Measurements from ENCODE around the gene NTN1. TPM values are rescaled to one million over a fixed set of nuclear protein-coding genes. Genes with fewer than 3 reads are reported as not detected.
A peak's percentile ranks its signal among the peaks of the same experiment; 100 is the strongest.

Gene NTN1
- total RNA-seq, 1 donor from 2014 or later: 1.1 TPM

DNA sequence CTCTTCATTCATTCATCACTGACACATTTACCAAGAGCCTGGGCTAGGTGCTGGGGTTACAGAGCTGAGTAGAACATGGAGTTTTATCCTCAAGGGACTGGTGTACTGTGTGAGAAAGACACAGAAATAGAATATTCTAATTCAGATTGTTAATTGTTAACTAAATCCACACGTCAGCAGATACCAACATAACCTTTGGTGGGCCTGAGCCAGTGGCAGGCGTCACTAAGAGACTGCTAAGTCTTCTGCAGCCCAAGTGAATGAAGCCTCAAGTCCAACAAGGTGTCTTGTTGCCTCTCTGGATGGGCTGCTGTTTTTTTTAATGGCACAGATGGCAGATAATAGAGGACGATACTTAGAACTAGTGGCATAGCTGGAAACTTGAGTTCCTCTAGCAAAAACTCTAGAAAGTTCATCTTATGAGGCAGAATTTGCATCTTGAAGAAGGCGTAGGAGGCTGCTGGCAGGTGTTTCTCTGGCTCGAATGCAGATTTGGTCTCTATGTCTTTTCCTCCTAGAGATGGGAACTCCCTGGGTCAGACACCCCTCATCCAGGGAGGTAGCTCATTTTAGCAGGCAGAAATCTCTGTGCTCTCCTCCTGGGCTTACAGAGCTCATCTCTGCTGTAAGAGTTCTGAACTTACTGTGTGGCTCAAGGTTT is 179.5 kb downstream of the NTN1 start:
- H3K4me1 Mint-ChIP-seq: peaks cover 51% of the 10 kb centered on the region
- no peaks in the 10 kb centered on the region for H3K9me3 Mint-ChIP-seq
- H3K27ac Mint-ChIP-seq: peak overlapping the region; percentile 85
- H3K27me3 Mint-ChIP-seq: no peaks in the 10 kb centered on the region
- intact Hi-C loops (cut with micrococcal nuclease): loop anchor here (5.0 kb wide), 1 partner anchor 36 kb away; no protein-coding TSS in a partner anchor
- CTCF ChIA-PET: interaction anchor here (0.6 kb wide), 1 partner anchor 82 kb away, joined by 3 read pairs; no protein-coding TSS in a partner anchor
- TF ChIP-seq, protein P1, sequence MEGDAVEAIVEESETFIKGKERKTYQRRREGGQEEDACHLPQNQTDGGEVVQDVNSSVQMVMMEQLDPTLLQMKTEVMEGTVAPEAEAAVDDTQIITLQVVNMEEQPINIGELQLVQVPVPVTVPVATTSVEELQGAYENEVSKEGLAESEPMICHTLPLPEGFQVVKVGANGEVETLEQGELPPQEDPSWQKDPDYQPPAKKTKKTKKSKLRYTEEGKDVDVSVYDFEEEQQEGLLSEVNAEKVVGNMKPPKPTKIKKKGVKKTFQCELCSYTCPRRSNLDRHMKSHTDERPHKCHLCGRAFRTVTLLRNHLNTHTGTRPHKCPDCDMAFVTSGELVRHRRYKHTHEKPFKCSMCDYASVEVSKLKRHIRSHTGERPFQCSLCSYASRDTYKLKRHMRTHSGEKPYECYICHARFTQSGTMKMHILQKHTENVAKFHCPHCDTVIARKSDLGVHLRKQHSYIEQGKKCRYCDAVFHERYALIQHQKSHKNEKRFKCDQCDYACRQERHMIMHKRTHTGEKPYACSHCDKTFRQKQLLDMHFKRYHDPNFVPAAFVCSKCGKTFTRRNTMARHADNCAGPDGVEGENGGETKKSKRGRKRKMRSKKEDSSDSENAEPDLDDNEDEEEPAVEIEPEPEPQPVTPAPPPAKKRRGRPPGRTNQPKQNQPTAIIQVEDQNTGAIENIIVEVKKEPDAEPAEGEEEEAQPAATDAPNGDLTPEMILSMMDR (IDR thresholded peaks at IDR 0.05): no peak
- peak; percentile 82 for ATAC-seq (ENCODE audit: low read depth)
- no peaks in the 10 kb centered on the region for H3K36me3 Mint-ChIP-seq (ENCODE audit: low read depth)
- no peak for DNase-seq
- POLR2A ChIA-PET: interaction anchor here (0.5 to 0.6 kb wide), 2 partner anchors 34 to 762 kb away, joined by 4 to 14 read pairs; no protein-coding TSS in a partner anchor
- peak overlapping the region; percentile 24 for H3K4me3 Mint-ChIP-seq

DNA sequence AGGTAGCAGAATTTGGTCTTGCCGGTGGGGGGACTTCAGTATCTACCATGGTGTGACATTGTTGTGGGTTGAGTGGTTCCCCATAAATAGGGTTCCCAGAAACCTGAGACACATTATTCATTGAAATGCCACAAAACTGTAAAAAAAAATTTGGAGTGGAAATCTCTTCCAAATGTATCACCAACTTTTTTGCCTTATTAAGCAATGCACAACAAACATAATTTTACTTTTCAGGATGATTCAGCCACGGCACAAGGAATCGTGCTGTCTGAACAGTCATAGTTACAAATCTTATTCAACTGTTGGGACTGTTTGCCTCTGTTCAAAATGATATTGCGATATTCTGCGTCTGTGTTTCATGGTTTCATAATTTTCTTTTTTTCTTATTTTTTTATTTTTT is 181.2 kb downstream of the NTN1 start:
- H3K9me3 Mint-ChIP-seq: no peaks in the 10 kb centered on the region
- intact Hi-C loops (cut with micrococcal nuclease): loop anchor here (5.0 kb wide), 1 partner anchor 35 kb away; no protein-coding TSS in a partner anchor
- CTCF ChIA-PET: no interaction called here
- no peaks in the 10 kb centered on the region for H3K27me3 Mint-ChIP-seq
- POLR2A ChIA-PET: no interaction called here
- ATAC-seq (ENCODE audit: low read depth) (no peak), DNase-seq (no peak)
- no peak overlapping the region for H3K4me3 Mint-ChIP-seq
- no peaks in the 10 kb centered on the region for H3K36me3 Mint-ChIP-seq (ENCODE audit: low read depth)
- TF ChIP-seq, protein P1 (IDR thresholded peaks at IDR 0.05): no peak
- no peak overlapping the region for H3K27ac Mint-ChIP-seq
- H3K4me1 Mint-ChIP-seq: peaks cover 53% of the 10 kb centered on the region

DNA sequence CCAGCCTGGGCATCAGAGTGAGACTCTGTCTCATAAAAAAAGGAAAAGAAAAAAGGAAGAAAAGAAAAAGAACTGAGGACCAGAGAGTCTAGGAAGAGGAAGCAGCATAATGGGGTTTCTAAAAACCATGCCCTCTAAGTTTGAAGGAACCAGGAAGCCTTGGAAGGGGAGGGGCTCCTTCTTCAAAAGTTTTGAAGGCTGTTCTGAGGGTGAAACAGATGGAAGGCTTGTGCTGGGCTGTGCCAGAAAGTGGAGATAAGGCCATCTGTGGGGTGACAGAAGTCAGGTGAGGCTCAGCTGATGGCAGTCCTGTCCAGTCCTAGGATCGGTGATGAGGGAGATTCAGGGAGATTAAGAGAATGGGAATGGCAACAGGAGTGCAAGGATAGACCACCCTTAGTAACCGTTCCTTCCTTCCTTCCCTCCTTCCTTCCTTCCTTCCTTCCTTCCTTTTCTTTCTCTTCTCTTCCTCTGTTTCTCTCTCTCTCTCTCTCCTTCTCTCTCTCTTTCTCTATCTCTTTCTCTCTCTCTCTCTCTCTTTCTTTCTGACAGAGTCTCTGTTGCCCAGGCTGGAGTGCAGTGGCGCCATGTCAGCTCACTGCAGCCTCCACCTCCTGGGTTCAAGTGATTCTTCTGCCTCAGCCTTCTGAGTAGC is 182.6 kb downstream of the NTN1 start:
- peak overlapping the region; percentile 59 for H3K27ac Mint-ChIP-seq

DNA sequence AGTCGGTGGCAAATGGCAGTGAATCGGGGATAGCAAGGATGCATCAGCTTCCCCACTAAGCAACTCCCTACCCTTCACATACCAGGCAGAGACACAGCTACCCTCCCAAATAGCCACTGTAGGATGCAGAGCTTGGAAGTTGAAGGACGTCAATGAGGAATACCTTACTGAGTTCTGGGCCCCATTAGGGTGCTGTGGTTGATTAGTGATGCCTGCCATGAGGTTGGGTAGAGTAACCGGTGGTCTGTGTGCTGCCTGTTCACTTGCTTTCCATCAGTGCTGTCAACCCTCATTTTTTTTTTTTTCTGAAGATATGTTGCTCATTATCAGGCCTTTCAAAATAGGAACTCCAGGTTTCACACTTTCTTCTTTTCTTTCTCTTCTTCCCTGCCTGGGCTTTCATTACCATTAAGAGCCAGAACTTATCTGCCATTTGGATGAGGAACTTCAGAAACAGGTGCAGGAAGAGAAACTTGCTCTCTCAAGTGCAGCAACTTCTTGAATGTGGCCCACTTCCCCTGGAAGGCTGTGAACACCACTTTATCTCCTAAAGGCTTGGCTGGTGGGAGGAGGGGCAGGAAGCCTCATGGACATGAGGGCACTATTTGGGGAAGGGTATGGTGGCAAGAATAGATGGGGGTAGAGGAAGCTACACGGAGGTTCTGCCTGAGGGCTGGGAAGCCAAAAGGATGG is 183.5 kb downstream of the NTN1 start:
- H3K36me3 Mint-ChIP-seq (ENCODE audit: low read depth): no peaks in the 10 kb centered on the region
- peak overlapping the region; percentile 30 for H3K27ac Mint-ChIP-seq
- DNase-seq (no peak), ATAC-seq (ENCODE audit: low read depth) (no peak)
- H3K9me3 Mint-ChIP-seq: no peaks in the 10 kb centered on the region
- ChIA-PET CTCF (no interaction called here), POLR2A (no interaction called here)
- H3K27me3 Mint-ChIP-seq: no peaks in the 10 kb centered on the region
- H3K4me1 Mint-ChIP-seq: peaks cover 48% of the 10 kb centered on the region
- TF ChIP-seq, protein P1 (IDR thresholded peaks at IDR 0.05): no peak
- intact Hi-C loops (cut with micrococcal nuclease): loop anchor here (5.0 kb wide), 1 partner anchor 33 kb away; no protein-coding TSS in a partner anchor
- H3K4me3 Mint-ChIP-seq: peak overlapping the region; percentile 45

More for the DNA sequence above, 182.6 kb downstream of the NTN1 start:
- Mint-ChIP-seq H3K27me3 (no peaks in the 10 kb centered on the region), H3K9me3 (no peaks in the 10 kb centered on the region), H3K4me1 (peaks cover 53% of the 10 kb centered on the region), H3K4me3 (no peak overlapping the region), H3K36me3 (ENCODE audit: low read depth) (no peaks in the 10 kb centered on the region)
- CTCF ChIA-PET: no interaction called here
- intact Hi-C loops (cut with micrococcal nuclease): loop anchor here (5.0 kb wide), 1 partner anchor 33 kb away; no protein-coding TSS in a partner anchor
- TF ChIP-seq, protein P1 (IDR thresholded peaks at IDR 0.05): no peak
- ATAC-seq (ENCODE audit: low read depth) (no peak), DNase-seq (no peak)
- POLR2A ChIA-PET: no interaction called here
